ENCODE data around the gene CLBA1.
"Not testable (repeated sequence)": the region's sequence is repeated elsewhere in the genome, so short reads cannot be mapped to it uniquely, and the experiment has no call there.

CLBA1 gene

DNA sequence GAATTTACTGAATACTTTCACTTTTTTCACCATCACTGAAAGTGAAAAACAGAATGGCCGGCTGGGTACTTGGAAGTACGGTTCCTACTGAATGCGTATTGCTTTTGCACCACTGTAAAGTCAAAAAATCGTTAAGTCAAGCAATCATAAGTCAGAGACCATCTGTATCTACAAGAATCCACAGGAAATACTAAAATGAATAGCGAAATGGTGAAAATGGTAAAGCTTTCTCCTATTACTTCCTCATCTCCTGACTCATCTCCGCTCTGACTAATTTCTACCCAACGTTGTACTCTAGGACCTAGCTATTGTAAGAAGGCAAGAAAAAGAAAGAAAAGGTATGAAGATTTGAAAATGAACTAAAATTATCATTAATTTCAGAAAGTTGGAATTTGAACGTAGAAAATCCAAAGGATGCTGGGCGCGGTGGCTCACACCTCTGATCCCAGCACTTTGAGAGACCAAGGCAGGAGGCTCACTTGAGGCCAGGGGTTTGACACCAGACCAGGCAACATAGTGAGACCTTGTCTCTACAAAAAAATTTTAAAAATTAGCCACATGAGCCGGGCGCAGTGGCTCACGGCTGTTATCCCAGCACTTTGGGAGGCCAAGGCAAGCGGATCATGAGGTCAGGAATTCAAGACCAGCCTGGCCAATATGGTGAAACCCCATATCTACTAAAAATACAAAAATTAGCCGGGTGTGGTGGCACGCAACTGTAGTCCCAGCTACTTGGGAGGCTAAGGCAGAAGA is 40.6 kb downstream of the CLBA1 start:
- no peak for DNase-seq

DNA sequence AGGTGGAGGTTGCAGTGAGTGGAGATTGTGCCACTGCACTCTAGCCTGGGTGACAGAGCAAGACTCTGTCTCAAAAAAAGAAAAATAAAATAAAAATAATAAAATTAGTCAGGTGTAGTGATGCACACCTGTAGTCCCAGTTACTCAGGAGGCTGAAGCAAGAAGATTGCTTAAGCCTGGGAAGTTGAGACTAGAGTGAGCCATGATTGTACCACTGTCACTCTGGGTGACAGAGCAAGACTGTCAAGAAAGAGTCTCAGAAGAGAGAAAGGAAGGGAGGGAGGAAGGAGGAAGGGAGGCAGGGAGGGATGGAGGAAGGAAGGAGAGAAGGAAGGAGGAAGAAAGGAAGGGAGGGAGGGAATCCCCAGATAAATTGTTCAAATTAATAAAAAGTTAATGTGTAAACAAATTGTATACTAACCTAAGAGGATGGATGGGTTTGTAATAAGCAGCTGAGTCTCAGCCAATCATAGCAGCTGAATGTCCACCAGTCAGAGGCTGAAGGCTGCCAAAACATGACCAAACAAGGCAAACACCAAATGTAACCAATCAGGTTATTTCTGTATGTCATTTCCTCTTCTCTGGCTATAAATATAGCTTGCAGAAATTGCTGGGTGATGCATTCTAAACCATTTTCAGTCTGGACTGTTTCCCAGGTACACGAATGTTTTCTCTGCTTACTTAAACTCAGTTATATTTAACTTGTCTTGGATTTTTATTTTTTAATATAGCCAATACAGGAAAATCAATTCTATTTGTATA is 41.4 kb downstream of the CLBA1 start:
- DNase-seq = no peak

DNA sequence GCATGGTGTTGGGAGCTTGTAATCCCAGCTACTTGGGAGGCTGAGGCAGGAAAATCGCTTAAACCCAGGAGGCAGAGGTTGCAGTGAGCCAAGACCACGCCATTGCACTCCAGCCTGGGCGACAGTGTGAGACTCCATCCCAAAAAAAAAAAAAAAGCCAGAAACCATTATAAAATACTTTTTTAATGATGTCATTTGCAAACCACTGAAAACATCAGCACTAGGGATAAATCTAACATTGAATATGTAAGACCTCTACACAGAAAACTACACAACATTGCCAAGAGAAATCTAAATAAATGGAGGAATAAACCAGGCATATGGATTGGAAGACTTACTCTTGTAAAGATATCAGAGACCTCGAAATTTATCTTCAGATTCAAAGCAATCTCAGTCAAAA is 42.1 kb downstream of the CLBA1 start:
- not testable (repeated sequence) for DNase-seq

DNA sequence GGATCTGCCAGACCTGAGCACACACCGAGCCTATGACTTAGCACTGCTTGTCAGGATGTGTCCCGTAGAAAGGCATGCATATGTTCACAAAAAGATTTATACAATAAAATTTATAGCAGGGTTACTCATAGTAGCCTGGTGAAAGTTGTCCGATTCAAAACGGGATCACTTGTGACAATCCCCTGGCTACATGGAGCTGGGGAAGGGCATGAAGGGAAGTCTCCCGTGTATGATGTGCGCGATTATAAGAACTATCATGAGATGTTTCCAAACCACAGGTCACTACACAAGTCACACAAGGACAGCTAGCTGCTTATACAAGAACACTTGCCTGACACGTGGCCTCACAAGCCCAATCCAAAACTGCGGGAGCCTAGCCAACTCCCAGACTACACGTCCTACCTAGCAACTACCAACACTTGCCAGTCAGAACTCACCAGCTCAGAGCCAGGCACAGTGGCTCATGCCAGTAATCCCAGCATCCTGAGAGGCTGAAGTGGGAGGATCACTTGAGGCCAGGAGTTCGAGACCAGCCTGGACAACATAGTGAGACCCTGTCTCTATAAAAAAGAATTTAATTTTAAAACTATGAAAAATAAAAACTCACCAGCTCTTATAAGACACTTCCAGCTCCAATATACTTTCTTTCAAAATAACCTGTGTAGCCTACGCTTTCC is 42.8 kb downstream of the CLBA1 start:
- DNase-seq = no peak

DNA sequence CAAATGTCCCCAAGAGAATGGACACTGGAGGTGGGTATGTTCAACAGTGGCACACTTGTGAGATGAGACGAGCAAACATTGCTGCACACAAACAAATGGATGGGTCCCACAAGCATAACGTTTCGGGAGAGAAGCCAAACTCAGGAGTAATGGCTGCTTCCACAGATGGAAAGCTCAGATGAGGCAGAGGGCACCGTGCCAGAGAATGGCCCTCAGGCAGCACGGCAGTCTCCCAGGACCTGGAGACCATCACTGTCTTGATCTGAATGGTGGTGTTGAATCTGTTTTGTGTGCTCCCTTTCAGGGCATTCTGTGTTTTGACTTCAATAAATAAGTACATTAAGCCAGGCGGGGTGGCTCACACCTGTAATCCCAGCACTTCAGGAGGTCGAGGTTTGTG is 43.8 kb downstream of the CLBA1 start:
- DNase-seq = no peak

DNA sequence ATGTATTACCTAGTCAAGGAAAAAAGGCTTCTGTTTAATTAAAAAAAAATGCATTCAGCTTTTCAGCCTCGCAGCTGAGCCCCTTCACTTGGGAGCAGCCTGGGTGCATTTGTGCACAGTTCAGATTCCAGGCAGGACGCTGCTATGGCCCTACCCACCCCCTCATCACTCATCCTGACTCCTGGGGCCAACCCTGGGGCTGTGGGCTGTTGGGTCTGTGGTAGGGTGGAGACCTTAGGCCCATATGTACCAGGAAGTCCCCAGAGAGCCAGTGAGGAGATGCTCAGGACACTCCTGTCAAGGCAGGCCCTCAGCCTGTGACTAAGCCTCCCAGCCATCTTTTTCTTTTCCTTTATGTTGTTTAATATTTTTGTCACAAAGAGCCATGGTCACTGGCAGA is 44.6 kb downstream of the CLBA1 start:
- DNase-seq = no peak

DNA sequence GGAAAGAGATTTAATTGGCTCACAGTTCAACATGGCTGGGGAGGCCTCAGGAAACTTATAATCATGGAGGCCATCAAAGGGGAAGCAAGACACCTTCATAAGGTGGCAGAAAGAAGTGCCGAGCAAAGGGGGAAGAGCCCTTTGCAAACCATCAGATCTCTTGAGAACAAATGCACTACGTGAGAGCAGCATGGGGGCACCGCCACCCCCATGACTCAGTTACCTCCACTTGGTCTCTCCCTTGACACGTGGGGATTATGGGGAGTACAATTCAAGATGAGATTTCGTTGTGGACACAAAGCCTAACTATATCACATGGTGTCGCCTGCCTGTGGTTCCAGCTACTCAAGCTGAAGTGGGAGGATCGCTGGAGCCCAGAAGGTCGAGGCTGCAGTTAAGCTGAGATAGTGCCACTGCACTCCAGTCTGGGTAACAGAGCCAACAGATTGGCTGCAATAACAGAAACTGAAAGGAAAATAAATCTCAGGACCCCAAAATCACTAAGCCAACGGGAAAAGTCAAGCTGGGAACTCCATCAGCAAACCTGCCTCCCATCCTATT is 45.3 kb downstream of the CLBA1 start:
- no peak for DNase-seq

DNA sequence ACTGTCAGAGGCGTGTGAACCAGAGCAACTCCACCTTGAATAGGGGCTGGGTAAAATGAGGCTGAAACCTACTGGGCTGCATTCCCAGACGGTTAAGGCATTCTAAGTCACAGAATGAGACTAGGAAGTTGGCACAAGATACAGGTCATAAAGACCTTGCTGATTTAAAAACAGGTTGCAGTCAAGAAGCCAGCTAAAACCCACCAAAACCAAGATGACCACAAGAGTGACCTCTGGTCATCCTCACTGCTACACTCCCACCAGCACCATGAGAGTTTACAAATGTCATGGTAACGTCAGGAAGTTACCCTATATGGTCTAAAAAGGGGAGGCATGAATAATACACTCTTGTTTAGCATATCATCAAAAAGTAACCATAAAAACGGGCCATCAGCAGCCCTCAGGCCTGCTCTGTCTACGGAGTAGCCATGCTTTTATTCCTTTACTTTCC is 46.9 kb downstream of the CLBA1 start:
- not testable (repeated sequence) for DNase-seq

DNA sequence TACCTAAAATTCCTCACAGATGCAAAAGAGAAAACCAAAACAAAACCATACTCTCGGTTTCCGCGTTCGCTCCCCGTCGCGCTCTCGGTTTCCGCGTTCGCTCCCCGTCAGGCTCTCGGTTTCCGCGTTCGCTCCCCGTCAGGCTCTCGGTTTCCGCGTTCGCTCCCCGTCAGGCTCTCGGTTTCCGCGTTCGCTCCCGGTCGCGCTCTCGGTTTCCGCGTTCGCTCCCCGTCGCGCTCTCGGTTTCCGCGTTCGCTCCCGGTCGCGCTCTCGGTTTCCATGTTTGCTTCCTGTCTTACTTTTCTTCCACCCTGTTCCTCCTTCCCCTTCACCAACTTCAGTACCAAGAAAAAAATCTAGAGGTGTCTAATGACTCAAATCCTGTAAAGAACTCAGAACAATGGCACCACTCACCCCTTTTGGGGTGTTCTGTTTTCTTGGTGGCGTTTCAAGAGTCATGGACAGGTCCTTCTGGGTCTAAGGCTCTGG is 47.9 kb downstream of the CLBA1 start:
- not testable (repeated sequence) for DNase-seq

DNA sequence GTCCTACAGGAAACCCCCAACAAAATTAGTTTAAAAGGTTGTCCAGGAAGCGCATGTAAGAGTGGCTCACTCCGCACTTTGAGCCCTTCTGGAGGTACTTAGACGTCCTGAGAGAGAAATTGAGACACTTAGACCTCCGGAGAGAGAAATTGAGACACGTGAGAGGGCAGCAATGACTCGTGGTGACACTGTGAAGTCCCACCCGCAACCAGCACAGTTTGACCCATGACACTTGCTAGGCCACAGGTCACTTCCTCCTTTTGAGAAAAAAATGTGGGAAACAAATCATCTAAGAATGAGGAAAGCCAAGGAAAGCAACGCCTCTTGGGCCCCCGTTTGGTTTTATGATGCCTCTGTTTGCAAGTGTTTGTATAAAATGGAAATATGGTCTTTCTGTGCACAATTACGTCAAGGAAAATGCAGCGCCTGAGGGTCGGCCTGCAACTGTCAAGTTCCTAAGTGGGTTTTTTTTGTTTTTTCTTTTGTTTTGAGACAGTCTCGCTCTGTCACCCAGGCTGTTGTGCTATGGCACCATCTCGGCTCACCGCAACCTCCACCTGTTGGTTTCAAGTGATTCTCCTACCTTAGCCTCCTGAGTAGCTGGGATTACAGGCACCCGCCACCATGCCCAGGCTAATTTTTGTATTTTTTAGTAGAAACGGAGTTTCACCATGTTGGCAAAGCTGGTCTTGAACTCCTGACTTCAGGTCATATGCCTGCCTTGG is 48.9 kb downstream of the CLBA1 start:
- no peak for DNase-seq

DNA sequence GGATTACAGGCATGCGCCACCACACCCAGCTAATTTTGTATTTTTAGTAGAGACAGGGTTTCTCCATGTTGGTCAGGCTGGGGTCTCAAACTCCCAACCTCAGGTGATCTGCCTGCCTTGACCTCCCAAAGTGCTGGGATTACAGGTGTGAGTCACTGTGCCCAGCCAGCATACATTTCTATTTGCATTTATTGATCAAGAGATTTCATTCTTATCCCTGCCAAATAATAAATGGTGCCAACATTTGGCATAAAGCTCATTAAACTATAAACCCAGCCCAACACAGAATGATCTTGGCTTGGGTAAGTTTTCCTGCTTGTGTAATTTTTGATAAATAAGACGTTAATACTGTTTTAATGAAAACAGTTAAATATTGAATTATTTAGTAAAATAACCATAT is 50.0 kb downstream of the CLBA1 start:
- DNase-seq = not testable (repeated sequence)

DNA sequence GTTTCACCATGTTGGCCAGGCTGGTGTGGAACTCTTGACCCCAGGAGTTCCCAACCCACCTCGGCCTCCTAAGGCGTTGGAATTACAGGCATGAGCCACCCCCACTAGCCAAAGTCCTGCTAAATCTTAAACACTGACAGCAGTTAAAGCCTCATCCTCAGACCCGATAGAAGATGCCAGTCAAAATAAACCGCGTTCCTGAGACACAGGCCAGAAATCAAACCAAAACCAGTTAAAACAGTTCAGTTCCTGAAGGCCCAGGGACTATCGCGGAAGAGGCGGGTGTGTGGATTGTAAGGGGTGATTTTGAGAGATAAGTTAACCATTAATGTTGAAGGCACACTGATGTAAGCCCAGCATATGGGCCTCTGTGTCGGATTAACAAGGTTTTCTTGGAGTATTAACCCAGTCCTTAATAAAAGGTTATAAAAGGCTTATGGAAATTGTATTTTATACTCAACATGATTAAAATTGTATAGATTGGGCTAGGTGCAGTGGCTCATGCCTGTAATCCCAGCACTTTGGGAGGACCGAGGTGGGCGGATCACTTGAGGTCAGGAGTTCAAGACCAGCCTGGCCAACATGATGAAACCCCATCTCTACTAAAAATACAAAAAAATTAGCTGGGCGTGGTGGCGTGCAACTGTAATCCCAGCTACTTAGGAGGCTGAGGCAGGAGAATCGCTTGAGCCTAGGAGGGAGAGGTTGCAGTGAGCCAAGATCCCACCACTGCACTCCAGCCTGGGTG is 54.0 kb downstream of the CLBA1 start:
- no peak for DNase-seq

DNA sequence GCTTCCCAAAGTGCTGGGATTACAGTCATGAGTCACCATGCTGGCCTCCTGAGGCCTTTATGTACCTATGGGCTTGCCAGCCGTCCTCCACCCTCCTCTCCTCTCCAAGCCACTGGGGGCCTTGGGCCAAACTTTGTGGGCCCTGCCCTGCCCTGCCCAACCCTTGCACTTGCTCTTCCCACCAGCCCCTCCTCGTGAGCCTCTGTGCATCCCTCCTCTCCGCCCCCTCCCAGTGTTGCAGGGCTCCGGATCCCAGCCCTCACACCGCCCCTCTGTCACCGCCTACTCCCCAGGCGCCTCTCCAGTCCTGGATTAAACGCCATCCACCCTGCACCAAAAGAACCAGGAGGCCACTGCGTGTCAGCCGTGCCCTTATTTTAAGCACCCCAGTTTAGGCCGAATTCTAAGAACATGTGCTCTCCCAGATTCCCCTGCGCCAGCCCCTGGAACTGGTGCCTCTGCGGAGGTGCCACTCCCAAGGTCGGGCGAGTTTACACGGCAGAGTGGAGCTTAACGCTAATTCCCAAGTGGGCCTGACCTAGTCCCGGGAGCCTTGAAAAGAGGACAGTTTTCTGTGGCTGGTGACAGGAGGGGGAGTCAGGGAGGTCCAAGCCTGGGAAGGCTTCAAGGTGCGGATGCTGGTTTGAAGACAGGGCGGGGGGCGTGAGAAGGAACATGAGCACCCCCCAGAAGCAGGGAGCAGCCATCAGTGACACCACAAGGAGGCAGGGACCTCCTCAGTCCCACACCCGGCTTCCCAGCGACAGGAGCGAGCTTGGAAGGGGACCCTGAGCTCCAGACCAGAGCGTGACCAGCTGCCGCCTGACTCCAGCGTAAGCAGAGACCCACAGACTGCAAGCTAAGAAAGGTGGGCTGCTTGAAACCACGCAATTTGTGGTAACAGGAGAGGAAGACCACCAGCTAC is 56.5 kb downstream of the CLBA1 start:
- no peak for DNase-seq

DNA sequence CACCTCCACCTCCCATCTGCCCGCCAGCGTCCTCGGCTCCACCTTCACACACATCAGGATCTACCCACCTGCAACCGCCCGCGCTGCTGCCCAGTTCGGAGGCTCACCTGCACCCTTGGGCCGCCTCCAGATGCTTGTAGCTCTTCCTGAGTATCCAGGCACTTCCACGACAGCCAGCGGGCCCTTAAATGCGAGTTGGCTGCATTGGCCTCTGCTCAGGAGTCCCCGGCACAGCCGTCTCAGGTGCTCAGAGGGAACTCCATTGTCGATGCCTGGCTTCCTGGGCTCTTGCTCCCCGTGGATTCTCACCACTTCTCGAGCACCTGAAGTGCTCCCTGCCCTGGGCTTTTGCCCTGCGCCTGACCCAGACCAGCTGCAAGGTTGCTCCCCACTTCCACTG is 57.2 kb downstream of the CLBA1 start:
- DNase-seq = no peak

DNA sequence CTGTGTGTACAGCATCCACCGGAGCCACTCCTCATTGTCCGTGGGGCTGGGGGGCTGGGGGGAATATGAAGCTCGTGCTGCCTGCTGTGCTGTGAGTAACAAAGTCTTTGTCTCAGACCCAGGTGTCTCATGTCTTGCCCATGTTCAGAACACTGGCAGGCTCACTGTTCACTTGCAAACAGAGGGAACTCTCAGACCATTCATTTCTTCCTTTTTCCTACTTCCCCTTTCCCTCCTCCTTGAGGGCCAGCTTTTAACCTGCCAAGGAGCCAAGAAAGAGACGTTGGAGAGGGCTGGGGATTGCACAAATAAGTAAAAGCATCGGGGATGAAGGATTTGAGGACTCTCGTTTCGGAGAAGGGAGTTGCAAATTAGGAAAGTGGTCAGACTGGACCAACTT is 58.1 kb downstream of the CLBA1 start:
- DNase-seq = no peak

Data from activated CD4-positive, alpha-beta T cell treated with anti-CD3 and anti-CD28 coated beads for 1 hour (primary cell).